DMS 273 (cell line): Measurements from ENCODE around the gene ENDOU.
A peak's percentile ranks its signal among the peaks of the same experiment; 100 is the strongest.
"Not testable (repeated sequence)": the region's sequence is repeated elsewhere in the genome, so short reads cannot be mapped to it uniquely, and the experiment has no call there.

Experiments
- DNase-seq: peaks from one replicate; lab custom pipeline; 2025; ENCODE audit not compliant: unreplicated experiment; lab: John Stamatoyannopoulos, UW

ENDOU gene

DNA sequence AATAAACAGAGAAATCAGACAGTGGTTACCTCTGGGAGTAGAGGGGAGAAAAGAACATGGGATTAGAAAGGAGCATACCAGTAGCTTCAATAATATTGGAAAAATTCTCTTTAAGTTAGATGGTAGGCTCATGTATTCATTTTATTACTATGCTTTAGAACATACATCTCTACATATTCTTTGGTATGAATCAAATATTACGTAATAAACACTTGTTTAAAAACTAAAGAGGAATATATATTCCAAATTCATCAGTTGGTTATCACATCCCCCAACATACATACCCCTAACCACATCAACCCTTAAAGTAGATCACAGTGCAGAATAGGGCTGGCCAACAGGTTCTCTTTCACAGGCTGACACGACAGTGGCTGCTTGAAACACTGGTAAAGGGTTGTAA, 25.0 kb downstream of the ENDOU start:
- no peak for DNase-seq

DNA sequence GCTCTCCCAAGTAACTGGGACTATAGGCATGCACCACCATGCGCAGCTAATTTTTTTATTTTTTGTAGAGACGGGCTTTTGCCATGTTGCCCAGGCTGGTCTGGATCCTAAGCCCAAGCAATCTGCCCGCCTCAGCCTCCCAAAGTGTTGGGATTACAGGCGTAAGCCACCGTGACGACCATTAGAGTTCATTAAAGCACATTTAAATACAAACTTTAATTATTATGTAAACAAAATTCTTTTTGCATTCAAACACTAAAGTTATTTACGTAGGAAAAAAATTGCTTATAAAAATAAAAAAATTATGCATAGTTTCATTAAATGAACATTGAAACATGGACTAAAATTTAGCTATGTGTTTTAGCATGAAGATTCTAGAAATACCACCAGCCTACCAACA, 26.7 kb downstream of the ENDOU start:
- DNase-seq = no peak

DNA sequence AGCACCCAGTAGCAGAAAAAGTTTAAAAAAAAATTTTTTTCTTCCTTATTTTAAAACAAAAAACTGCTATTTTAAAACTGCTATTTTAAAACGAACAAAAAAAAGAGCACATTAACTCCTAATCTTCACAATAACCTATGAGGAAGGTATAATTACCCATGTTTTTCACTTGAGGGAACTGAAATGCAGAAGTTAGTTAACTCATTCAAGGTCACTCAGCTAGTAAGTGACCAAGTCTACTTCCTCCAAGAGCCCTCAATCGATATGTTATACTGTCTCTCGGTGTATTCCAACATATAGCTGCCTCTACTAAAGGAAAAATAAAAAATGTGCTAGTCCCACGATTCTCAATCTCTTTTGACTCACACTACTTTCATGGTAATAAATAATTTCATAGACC, 27.2 kb downstream of the ENDOU start:
- no peak for DNase-seq

DNA sequence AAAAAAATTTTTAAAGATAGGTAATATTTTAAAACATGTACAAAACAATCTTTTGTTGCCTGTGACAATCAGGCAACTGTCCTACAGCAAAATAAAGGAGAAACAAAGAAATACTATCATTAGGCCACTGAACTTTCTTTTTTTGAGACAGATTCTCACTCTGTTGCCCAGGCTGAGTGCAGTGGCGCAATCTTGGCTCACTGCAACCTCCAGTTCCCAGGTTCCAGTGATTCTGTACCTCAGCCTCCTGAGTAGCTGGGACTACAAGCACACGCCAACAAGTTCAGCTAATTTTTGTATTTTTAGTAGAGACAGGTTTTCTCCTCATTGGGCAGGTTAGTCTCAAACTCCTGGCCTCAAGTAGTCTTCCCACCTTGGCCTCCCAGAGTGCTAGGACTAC, 36.1 kb downstream of the ENDOU start:
- DNase-seq = no peak

DNA sequence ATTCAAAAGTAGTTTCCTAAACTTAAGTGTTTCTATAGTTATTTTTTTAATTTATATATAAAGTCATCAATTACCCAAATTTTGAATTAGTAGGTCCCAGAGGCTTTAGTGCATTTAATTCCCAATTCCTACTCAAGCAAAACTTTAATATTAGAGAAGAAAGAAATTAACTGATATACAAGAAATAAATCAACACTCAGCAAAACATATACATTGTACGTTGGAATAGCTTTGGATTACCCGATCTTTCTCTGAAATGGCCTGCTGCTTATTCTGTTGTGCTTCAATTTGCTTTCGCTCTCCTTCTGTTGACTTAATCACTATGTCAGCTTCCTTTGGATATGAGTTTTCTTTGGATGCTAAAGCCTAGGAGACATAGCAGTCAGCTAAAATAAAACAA, 37.7 kb downstream of the ENDOU start:
- no peak for DNase-seq

DNA sequence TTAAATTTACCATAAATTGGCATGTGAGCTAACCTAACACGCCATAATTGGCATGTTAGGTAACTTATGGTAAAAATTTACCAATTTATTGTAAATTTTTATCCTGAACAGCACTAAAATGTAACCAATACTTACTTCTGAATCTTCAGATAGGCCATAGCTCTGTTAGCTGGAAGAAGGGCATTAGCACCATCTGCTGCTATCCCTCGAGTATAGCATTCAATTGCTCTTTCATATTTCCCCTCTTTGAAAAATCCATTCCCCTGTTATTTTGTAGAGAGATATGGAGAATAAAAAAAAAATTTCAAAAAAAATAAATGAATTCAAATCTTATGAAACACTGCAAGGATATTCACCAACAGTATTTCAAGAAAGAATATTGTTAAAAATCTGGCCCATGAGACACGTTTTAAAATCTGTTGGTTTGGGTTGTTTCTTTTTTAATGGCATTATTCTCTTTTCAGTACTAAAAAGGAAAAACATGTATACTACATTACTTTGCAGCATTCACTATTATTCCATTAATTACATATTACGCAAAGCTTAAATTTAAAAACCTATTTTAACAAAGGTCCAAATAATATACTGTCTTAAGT, 38.5 kb downstream of the ENDOU start:
- DNase-seq = peak; percentile 37

DNA sequence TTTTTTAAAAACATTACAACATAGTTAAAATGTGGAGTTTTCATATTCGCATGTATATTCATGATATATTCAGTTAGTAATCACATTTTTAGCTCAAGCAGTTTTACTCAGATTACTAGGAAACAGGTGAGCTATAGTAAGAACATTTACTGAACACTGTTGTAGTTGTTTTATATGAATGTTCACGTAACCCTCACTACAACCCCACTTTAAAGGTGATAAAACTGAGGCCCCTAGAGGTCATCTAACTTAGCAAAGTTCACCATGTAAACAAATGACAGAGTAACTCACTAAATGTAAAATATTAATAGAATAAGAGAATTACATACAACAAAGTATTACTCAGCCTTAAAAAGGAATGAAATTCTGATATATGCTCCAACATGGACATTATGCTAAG, 45.5 kb downstream of the ENDOU start:
- DNase-seq = no peak

DNA sequence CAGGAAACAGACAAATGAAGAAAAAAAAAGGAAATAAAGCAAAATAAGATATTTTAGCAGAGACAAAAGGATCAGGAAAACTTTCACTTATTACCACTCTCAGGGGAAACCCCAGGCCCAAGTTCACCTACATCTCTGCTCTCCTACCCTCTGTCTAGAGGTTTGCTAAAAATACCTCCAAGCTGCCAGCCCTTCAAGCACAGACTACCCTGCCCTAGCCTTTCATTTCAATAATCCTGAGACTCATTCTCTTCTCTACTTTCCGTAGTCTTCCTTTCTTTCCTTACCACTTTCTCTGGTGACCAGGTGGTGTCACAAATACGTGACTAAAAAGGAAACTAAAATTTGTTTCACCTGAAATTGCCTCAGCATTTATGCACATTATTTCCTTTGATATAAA, 53.2 kb downstream of the ENDOU start:
- no peak for DNase-seq

DNA sequence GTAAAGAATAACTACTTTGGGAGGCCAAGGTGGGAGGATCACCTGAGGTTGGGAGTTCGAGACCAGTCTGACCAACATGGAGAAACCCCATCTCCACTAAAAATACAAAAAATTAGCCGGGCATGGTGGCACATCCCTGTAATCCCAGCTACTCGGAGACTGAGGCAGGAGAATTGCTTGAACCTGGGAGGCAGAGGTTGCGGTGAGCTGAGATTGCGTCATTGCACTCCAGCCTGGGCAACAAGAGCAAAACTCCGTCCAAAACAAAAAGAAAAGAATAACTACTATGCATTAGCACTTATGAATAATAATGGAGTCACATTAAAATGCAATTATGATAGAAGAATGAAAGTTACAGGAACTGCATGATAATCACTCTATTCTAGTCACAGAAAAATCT, 57.4 kb downstream of the ENDOU start:
- DNase-seq = not testable (repeated sequence)
